HL-60 (cell line): ENCODE data around the gene ZNF827.

ENCODE experiments used
- DNase-seq, 2 experiments: peaks; one replicate each; pipeline ENCODE4 v3.0.0-alpha.2; 2010 to 2020; ENCODE audit warnings: low read depth in 1 of 2, low spot score in 1 of 2
- H3K27ac ChIP-seq: fragments of 250-450 bp; sonication (Bioruptor Pico); replicated peaks from 2 replicates; pipeline ENCODE4 v1.5.1; 2020; ENCODE audit warnings: mild to moderate bottlenecking, moderate library complexity
- H3K27me3 ChIP-seq: fragments of 250-450 bp; sonication (Bioruptor Pico); 2 replicates; pipeline ENCODE4 v1.5.1; 2021; ENCODE audit warnings: mild to moderate bottlenecking, moderate library complexity; ENCODE audit not compliant: insufficient read depth, poor library complexity, severe bottlenecking
- H3K4me3 ChIP-seq: replicated peaks from 2 replicates; pipeline ENCODE4 v1.5.1; 2011; ENCODE audit warnings: mild to moderate bottlenecking, control low read depth, low read length; ENCODE audit not compliant: insufficient read depth
- GABPA ChIP-seq: IDR thresholded peaks from 2 replicates; pipeline ENCODE4 v1.6.1; 2012; ENCODE audit warnings: low read depth
- POLR2AphosphoS5 ChIP-seq: IDR thresholded peaks from 2 replicates; pipeline ENCODE4 v1.6.1; 2012; ENCODE audit warnings: low read depth
- SPI1 ChIP-seq: IDR thresholded peaks from 2 replicates; pipeline ENCODE4 v1.6.1; 2012; ENCODE audit warnings: low read depth, mild to moderate bottlenecking, borderline replicate concordance
- TF ChIP-seq, protein P1 (sequence below): IDR thresholded peaks from 2 replicates; pipeline ENCODE4 v1.6.1; 2012; ENCODE audit warnings: low read depth; ENCODE audit not compliant: insufficient replicate concordance
- TF ChIP-seq, protein P2 (sequence below): IDR thresholded peaks from one replicate; pipeline ENCODE4 v1.5.1; 2011; ENCODE audit warnings: low read length, control low read depth, inconsistent platforms; ENCODE audit not compliant: insufficient read depth

The ZNF827 gene

DNA sequence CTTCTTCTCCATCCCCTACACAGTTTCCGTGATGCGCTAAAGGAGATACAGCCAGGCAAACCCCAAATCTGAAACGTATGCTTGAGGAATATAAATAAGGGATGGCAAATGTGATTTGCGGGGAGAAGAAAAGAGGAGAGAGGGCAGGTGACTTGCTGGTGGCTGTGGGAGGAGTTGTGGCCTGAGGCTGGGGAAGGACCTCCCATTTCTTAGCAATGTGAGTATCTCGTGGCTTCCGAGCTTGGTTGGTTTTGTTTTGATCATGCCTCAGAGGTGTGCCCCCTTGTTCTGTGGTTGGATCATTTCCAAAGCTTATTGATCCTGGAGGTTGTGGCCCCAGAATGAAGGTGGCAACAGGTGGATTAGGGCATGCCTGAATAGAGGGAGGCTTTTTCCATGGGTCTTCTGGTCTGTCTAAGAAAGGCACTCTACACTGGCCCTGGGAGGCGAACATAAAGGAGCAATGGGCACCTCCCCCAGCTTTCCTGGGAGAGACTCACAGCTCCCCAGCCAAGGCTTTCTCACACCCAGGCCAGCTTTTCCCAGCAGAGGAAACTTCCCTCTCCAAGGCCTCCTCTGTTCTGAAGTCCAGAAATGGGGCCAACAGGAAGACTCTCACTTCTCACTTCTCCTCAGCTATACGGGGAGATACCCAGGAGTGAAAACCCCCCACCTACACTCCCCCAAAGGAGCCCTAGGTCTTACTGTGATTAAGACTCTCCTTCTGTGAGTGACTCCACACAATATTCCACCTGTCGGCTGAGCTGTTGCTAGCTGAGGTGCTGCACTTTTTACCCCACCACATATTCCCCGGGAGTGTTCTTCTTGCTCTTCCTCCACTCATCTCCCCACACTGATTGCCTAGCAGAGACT is 218.6 kb downstream of the ZNF827 start:
- Histone ChIP-seq H3K27me3 (peaks cover 4% of the 10 kb centered on the region), H3K4me3 (no peak overlapping the region), H3K27ac (no peak overlapping the region)
- DNase-seq = no peak
- no peak for TF ChIP-seq POLR2AphosphoS5

DNA sequence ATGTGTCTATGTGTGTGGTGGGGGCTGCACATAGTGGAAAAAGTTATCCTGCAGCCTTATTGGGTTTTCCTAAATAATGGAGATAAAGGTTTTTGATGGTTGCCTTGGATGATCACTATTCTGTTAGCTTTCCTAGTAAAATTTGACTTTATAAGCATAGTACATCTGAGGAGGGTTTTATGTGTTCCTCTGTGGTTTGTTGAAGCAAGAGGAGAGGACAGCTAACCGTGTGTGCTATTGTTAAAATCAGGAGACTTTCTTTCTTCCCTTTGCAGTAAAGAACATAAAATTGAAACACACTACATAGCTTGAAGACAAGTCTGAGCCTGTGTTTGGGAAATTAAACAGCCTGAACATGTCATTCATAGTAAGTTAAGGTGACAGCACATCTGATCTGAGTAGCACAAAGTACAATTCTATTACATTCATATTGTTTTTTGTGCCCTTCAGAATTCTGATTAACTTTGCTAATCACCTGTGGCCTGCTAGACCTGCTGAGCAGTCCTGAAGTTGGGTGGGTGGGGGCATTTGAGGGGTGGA is 221.9 kb downstream of the ZNF827 start:
- DNase-seq = no peak
- peaks cover 4% of the 10 kb centered on the region for H3K27me3 ChIP-seq
- TF ChIP-seq SPI1 (no peak), GABPA (no peak), POLR2AphosphoS5 (no peak)
- TF ChIP-seq, protein P1, sequence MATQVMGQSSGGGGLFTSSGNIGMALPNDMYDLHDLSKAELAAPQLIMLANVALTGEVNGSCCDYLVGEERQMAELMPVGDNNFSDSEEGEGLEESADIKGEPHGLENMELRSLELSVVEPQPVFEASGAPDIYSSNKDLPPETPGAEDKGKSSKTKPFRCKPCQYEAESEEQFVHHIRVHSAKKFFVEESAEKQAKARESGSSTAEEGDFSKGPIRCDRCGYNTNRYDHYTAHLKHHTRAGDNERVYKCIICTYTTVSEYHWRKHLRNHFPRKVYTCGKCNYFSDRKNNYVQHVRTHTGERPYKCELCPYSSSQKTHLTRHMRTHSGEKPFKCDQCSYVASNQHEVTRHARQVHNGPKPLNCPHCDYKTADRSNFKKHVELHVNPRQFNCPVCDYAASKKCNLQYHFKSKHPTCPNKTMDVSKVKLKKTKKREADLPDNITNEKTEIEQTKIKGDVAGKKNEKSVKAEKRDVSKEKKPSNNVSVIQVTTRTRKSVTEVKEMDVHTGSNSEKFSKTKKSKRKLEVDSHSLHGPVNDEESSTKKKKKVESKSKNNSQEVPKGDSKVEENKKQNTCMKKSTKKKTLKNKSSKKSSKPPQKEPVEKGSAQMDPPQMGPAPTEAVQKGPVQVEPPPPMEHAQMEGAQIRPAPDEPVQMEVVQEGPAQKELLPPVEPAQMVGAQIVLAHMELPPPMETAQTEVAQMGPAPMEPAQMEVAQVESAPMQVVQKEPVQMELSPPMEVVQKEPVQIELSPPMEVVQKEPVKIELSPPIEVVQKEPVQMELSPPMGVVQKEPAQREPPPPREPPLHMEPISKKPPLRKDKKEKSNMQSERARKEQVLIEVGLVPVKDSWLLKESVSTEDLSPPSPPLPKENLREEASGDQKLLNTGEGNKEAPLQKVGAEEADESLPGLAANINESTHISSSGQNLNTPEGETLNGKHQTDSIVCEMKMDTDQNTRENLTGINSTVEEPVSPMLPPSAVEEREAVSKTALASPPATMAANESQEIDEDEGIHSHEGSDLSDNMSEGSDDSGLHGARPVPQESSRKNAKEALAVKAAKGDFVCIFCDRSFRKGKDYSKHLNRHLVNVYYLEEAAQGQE = no peak
- TF ChIP-seq, protein P2, sequence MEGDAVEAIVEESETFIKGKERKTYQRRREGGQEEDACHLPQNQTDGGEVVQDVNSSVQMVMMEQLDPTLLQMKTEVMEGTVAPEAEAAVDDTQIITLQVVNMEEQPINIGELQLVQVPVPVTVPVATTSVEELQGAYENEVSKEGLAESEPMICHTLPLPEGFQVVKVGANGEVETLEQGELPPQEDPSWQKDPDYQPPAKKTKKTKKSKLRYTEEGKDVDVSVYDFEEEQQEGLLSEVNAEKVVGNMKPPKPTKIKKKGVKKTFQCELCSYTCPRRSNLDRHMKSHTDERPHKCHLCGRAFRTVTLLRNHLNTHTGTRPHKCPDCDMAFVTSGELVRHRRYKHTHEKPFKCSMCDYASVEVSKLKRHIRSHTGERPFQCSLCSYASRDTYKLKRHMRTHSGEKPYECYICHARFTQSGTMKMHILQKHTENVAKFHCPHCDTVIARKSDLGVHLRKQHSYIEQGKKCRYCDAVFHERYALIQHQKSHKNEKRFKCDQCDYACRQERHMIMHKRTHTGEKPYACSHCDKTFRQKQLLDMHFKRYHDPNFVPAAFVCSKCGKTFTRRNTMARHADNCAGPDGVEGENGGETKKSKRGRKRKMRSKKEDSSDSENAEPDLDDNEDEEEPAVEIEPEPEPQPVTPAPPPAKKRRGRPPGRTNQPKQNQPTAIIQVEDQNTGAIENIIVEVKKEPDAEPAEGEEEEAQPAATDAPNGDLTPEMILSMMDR = no peak
- H3K27ac ChIP-seq = no peak overlapping the region
- no peak overlapping the region for H3K4me3 ChIP-seq

DNA sequence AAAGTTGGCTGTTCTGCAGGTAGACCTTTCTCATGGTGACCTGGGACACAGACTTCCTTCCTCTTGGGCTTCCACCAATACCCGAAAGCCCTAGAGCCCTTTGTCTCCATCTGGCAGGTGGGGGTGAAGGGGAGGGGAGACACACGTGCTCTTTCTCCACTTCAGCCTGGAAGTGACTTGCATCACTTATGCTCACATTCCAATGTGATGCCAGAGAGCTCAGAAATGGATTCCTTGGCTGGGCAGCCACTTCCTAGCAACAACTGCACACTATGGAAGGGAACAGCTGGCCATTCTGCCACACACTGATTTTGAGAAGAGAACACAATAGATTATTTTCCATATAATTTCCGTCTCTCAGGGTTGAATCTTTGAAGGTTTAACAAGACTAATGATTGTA is 222.4 kb downstream of the ZNF827 start:
- no peak for DNase-seq
- Histone ChIP-seq H3K27me3 (peaks cover 4% of the 10 kb centered on the region), H3K4me3 (no peak overlapping the region), H3K27ac (no peak overlapping the region)
- TF ChIP-seq SPI1 = no peak
- TF ChIP-seq POLR2AphosphoS5 = no peak
- TF ChIP-seq, protein P2 = no peak
- TF ChIP-seq GABPA = no peak
- TF ChIP-seq, protein P1 = no peak

DNA sequence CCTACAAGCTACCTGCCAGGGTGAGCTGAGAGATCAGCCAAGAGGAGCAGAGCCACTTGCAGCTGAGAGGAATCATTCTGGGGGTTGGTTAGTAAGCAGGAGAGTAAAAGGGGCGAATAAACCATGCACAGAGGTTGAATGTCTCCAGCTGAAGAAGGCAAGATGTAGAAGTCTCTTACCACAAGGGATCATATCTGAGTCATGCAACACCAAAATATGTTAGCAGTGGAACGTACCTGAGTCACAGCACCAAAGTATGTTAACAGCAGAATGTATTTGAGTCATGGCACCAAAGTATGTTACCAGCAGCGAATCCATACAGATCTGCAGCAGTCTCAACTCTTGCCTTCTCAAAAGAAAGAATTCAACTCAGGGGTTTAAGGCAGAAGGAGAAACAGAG is 228.8 kb downstream of the ZNF827 start:
- no peak for DNase-seq
- TF ChIP-seq, protein P2 = no peak
- no peak for TF ChIP-seq GABPA
- TF ChIP-seq, protein P1 = no peak
- TF ChIP-seq SPI1 = no peak
- TF ChIP-seq POLR2AphosphoS5 = no peak
- Histone ChIP-seq H3K4me3 (no peak overlapping the region), H3K27me3 (no peaks in the 10 kb centered on the region), H3K27ac (no peak overlapping the region)
